Panc1 (cell line): ENCODE results near the gene RNF11.

Experiments used
- CTCF ChIP-seq: fragments of 450-650 bp; IDR thresholded peaks from 2 replicates; pipeline ENCODE4 v1.5.1; 2017; ENCODE audit warnings: mild to moderate bottlenecking
- POLR2AphosphoS5 ChIP-seq: IDR thresholded peaks from 2 replicates; pipeline ENCODE4 v1.6.1; 2012; ENCODE audit warnings: mild to moderate bottlenecking, low read depth, low read length, moderate library complexity
- REST ChIP-seq, 2 experiments: IDR thresholded peaks; 2 replicates each; pipeline ENCODE4 v1.6.1; 2011 to 2012; ENCODE audit warnings: low read depth in 2 of 2, control low read depth in 1 of 2, low read length in 1 of 2, mild to moderate bottlenecking in 1 of 2, moderate library complexity in 1 of 2; ENCODE audit not compliant: insufficient read depth in 1 of 2
- SIN3A ChIP-seq: IDR thresholded peaks from 2 replicates; pipeline ENCODE4 v1.6.1; 2012; ENCODE audit warnings: low read depth, mild to moderate bottlenecking, low read length, moderate library complexity, borderline replicate concordance; ENCODE audit not compliant: insufficient read depth
- TCF7L2 ChIP-seq: IDR thresholded peaks from 2 replicates; pipeline ENCODE4 v1.6.1; 2011; ENCODE audit warnings: mild to moderate bottlenecking, low read depth, low read length, inconsistent platforms

GRCh38 chr1:51314974-51315373 lies 78.9 kb downstream of the RNF11 start:
- TF ChIP-seq CTCF, result no peak
- no peak for TF ChIP-seq REST (IDR thresholded peaks at IDR 0.05; ENCODE audit: insufficient read depth in 1 of 2, low read depth in 2 of 2, low read length in 1 of 2)
- no peak for TF ChIP-seq TCF7L2
- no peak for TF ChIP-seq POLR2AphosphoS5
- no peak for TF ChIP-seq SIN3A
